Ectodermal cell (in vitro differentiated cells): Measurements from ENCODE around the gene KRTAP21-1.

ENCODE experiments used
- H3K27ac ChIP-seq: 2 replicates; pipeline ENCODE4 v1.7.0; 2013; ENCODE audit warnings: mild to moderate bottlenecking, low read depth, low read length; ENCODE audit not compliant: insufficient read depth, poor library complexity, severe bottlenecking
- H3K27me3 ChIP-seq: 2 replicates; pipeline ENCODE4 v1.7.0; 2013; ENCODE audit warnings: mild to moderate bottlenecking, low read length; ENCODE audit not compliant: insufficient read depth, control insufficient read depth, poor library complexity, severe bottlenecking
- H3K36me3 ChIP-seq: one replicate; pipeline ENCODE4 v1.7.0; 2013; ENCODE audit warnings: low read length; ENCODE audit not compliant: control insufficient read depth, insufficient read depth
- H3K4me1 ChIP-seq: one replicate; pipeline ENCODE4 v1.7.0; 2013; ENCODE audit warnings: low read length; ENCODE audit not compliant: control insufficient read depth, insufficient read depth
- H3K4me3 ChIP-seq: 2 replicates; pipeline ENCODE4 v1.7.0; 2013; ENCODE audit warnings: low read depth, low read length, control low read depth; ENCODE audit not compliant: insufficient read depth
- H3K9me3 ChIP-seq: 2 replicates; pipeline ENCODE4 v1.7.0; 2013; ENCODE audit warnings: mild to moderate bottlenecking, low read length, moderate library complexity; ENCODE audit not compliant: control insufficient read depth
- WGBS, 2 experiments: methylation state at CpG; one replicate each; pipeline ENCODE4 v1.1.7; 2013; ENCODE audit warnings: missing lambda C conversion rate in 2 of 2; 5-methylcytosine and 5-hydroxymethylcytosine counted together

KRTAP21-1 gene

GRCh38 chr21:30726726-30727125 is 28.5 kb downstream of the KRTAP21-1 start:
- H3K27me3 ChIP-seq, result no peaks in the 10 kb centered on the region
- no peaks in the 10 kb centered on the region for H3K4me1 ChIP-seq
- H3K9me3 ChIP-seq, result no peaks in the 10 kb centered on the region
- no peak overlapping the region for H3K4me3 ChIP-seq
- no peak overlapping the region for H3K27ac ChIP-seq
- H3K36me3 ChIP-seq, result no peaks in the 10 kb centered on the region
- WGBS, 2 experiments, result no CpG with 5 or more reads among the region's 1 CpG

- 86 to 96% methylated on average over 1 of the region's 1 CpG for WGBS, 2 experiments
Measured at GRCh38 chr21:30719401-30719800, 35.8 kb downstream of the KRTAP21-1 start.

GRCh38 chr21:30718239-30718909 is 36.9 kb downstream of the KRTAP21-1 start, which contains the start of gene KRTAP21-3:
Gene KRTAP21-3 (minus strand): TSS chr21:30718777. CDS start chr21:30718759, 18 bp downstream.
- H3K27me3 ChIP-seq, result no peaks in the 10 kb centered on the region
- H3K4me3 ChIP-seq, result no peak within 1 kb of the TSS
- H3K4me1 ChIP-seq, result no peaks in the 10 kb centered on the region
- H3K36me3 ChIP-seq, result no peaks in the 10 kb centered on the region
- no peaks in the 10 kb centered on the region for H3K9me3 ChIP-seq
- no peak within 1 kb of the TSS for H3K27ac ChIP-seq
- WGBS, 2 experiments, result 88% methylated on average over 3 of the region's 3 CpGs

More at GRCh38 chr21:30719401-30719800, 35.8 kb downstream of the KRTAP21-1 start:
- Histone ChIP-seq H3K27ac (no peak overlapping the region), H3K27me3 (no peaks in the 10 kb centered on the region), H3K4me1 (no peaks in the 10 kb centered on the region), H3K36me3 (no peaks in the 10 kb centered on the region), H3K4me3 (no peak overlapping the region), H3K9me3 (no peaks in the 10 kb centered on the region)

DNA sequence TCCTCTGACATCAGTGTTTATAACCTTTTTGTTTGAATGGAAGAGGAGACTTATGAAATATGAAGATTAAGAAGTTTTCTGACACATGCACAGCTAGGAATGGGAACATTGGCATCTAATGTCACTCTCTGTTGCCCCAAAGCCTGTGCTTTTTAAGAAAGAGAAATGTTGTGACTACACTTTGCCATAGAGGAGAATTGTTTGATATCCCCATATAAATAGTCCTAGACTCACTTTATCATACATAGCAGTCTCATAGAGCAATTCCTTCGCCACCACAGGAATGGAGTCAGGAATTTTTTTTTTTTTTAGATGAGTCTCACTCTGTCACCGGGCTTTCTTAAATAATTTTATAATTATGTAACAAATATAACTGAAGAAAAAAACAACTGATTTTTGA is 38.1 kb downstream of the KRTAP21-1 start:
- H3K4me1 ChIP-seq, result no peaks in the 10 kb centered on the region
- no peaks in the 10 kb centered on the region for H3K9me3 ChIP-seq
- no peaks in the 10 kb centered on the region for H3K27me3 ChIP-seq
- H3K27ac ChIP-seq, result no peak overlapping the region
- WGBS, 2 experiments, result no CpG with 5 or more reads among the region's 2 CpGs
- H3K36me3 ChIP-seq, result no peaks in the 10 kb centered on the region
- no peak overlapping the region for H3K4me3 ChIP-seq

GRCh38 chr21:30714946-30715345 is 40.3 kb downstream of the KRTAP21-1 start:
- Histone ChIP-seq H3K27me3 (no peaks in the 10 kb centered on the region), H3K4me1 (no peaks in the 10 kb centered on the region), H3K36me3 (no peaks in the 10 kb centered on the region), H3K9me3 (no peaks in the 10 kb centered on the region), H3K27ac (no peak overlapping the region), H3K4me3 (no peak overlapping the region)
- 100% methylated on average over 2 of the region's 2 CpGs; no CpG with 5 or more reads in 1 of the 2 experiments for WGBS, 2 experiments

DNA sequence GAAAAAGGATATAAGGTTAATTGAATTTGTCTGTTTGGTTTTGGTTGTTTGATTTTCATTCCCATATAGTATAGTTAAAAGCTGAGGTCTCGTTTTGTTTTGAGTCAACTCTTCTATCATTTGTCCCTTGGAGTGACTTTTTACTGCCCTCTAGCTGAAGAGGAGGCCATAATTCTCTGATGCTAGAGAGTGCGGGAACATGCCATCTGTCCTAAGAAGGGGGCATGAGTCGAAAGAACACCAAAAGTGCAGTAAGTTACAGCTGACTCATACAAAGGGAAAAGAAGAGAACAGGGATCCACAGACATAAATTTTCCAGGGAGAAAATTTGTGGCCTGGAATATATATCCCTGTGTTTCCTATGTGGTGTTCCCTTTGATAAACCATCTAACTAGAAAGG is 40.8 kb downstream of the KRTAP21-1 start:
- Histone ChIP-seq H3K9me3 (no peaks in the 10 kb centered on the region), H3K27ac (no peak overlapping the region), H3K4me3 (no peak overlapping the region), H3K27me3 (no peaks in the 10 kb centered on the region), H3K4me1 (no peaks in the 10 kb centered on the region), H3K36me3 (no peaks in the 10 kb centered on the region)
- 78 to 91% methylated on average over 3 of the region's 3 CpGs for WGBS, 2 experiments

DNA sequence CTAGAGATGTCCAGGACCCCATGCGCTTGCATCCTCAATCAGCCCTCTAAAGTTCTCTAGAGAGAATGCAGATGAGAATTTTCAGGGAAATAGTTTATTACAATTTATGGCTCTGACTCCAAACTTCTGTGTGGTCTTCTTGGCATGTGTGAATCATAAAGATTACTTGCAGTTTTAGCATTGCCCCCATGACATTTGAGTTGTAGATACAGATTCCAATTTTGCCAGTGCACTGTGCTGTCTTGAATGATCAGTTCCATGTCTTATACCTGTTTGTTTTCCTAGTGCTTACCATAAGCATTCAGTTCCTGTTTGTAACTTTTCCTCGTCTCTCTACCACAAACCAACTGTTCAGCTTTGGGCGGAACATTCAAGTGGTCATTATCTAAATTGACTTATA is 41.5 kb downstream of the KRTAP21-1 start:
- no peak overlapping the region for H3K4me3 ChIP-seq
- H3K4me1 ChIP-seq, result no peaks in the 10 kb centered on the region
- WGBS, 2 experiments, result 91 to 92% methylated on average over 3 of the region's 3 CpGs
- no peaks in the 10 kb centered on the region for H3K36me3 ChIP-seq
- no peak overlapping the region for H3K27ac ChIP-seq
- H3K27me3 ChIP-seq, result no peaks in the 10 kb centered on the region
- no peaks in the 10 kb centered on the region for H3K9me3 ChIP-seq

GRCh38 chr21:30710499-30710898 is 44.7 kb downstream of the KRTAP21-1 start:
- no peaks in the 10 kb centered on the region for H3K9me3 ChIP-seq
- WGBS, 2 experiments, result 70 to 88% methylated on average over 3 of the region's 3 CpGs
- no peak overlapping the region for H3K27ac ChIP-seq
- H3K27me3 ChIP-seq, result no peaks in the 10 kb centered on the region
- H3K4me1 ChIP-seq, result no peaks in the 10 kb centered on the region
- H3K36me3 ChIP-seq, result no peaks in the 10 kb centered on the region
- H3K4me3 ChIP-seq, result no peak overlapping the region

GRCh38 chr21:30707409-30707808 is 47.8 kb downstream of the KRTAP21-1 start:
- no peaks in the 10 kb centered on the region for H3K4me1 ChIP-seq
- H3K36me3 ChIP-seq, result no peaks in the 10 kb centered on the region
- H3K4me3 ChIP-seq, result no peak overlapping the region
- no peaks in the 10 kb centered on the region for H3K9me3 ChIP-seq
- no peaks in the 10 kb centered on the region for H3K27me3 ChIP-seq
- H3K27ac ChIP-seq, result no peak overlapping the region
